K562 (cell line): ENCODE results near the gene CHST13. TPM values are rescaled to one million over a fixed set of nuclear protein-coding genes. Genes with fewer than 3 reads are reported as not detected.

Experiments used
- ATAC-seq: fragments of 200-7000 bp; cut with Tn5 transposase; 3 replicates; pipeline ENCODE4 v1.9.1; 2020; ENCODE audit warnings: moderate library complexity
- BruUV-seq: library from RNA; stranded (reverse); fragments of 400-500 nt; replicated peaks from 2 replicates; lab custom pipeline; 2021; lab: Mats Ljungman, UMichigan
- CTCF ChIA-PET: fragments of 300-600 bp; formaldehyde crosslinking; extraction: SDS; loops from one replicate; lab custom pipeline; 2021; ENCODE audit warnings: low intra/inter-chr PET ratio; lab: Yijun Ruan, JAX
- POLR2A ChIA-PET: fragments of 300-600, 350-650 bp; sonication (Branson Sonifier 250); formaldehyde crosslinking; extraction: SDS; loops from one replicate; lab custom pipeline; 2021; ENCODE audit warnings: antibody characterized with exemption, inconsistent platforms; lab: Yijun Ruan, JAX
- DNase-seq, 4 experiments: peaks; one replicate each; pipeline versions ENCODE4 v3.0.0 to v3.0.0-alpha.2; 2011 to 2018; ENCODE audit warnings: low spot score in 3 of 4, mixed read lengths in 3 of 4; ENCODE audit errors: extremely low read depth in 1 of 4
- FAIRE-seq: peaks from 2 replicates; lab custom pipeline; 2011; peaks lifted over from hg19 to GRCh38; lab: Jason Lieb, UNC
- H2AFZ ChIP-seq: 2 replicates; pipeline ENCODE4 v1.6.0; 2011; ENCODE audit warnings: low read depth, low read length, control low read depth, inconsistent platforms
- H3K27ac ChIP-seq: fragments of 200-600 bp; 3 replicates; pipeline ENCODE4 v1.8.0; 2011; ENCODE audit warnings: low read depth, mild to moderate bottlenecking, control low read depth, inconsistent platforms, low read length, moderate library complexity, mixed read lengths; ENCODE audit errors: extremely low read depth
- H3K27me3 ChIP-seq, 2 experiments: fragments of 300-600 bp in 1 of 2; 2 replicates in 1 of 2; 3 replicates in 1 of 2; pipeline versions ENCODE4 v1.6.0 to v1.8.0; 2011; ENCODE audit warnings: inconsistent platforms in 2 of 2, low read length in 2 of 2, mild to moderate bottlenecking in 1 of 2, mixed read lengths in 1 of 2, moderate library complexity in 1 of 2; ENCODE audit not compliant: control insufficient read depth in 2 of 2, insufficient read depth in 2 of 2
- H3K36me3 ChIP-seq: fragments of 300-600 bp; 3 replicates; pipeline ENCODE4 v1.8.0; 2011; ENCODE audit warnings: mild to moderate bottlenecking, low read length, inconsistent platforms; ENCODE audit not compliant: control insufficient read depth, insufficient read depth
- H3K4me1 ChIP-seq, 2 experiments: fragments of 200-600 bp in 1 of 2; replicated peaks in 1 of 2; 2 replicates in 1 of 2; 3 replicates in 1 of 2; pipeline versions ENCODE4 v1.5.1 to v1.8.0; 2011; ENCODE audit warnings: inconsistent platforms in 2 of 2, low read length in 2 of 2, mild to moderate bottlenecking in 1 of 2, mixed read lengths in 1 of 2, moderate library complexity in 1 of 2; ENCODE audit not compliant: control insufficient read depth in 2 of 2, insufficient read depth in 2 of 2
- H3K4me2 ChIP-seq: 2 replicates; pipeline ENCODE4 v1.6.1; 2011; ENCODE audit warnings: low read length, control low read depth, inconsistent platforms, mixed read lengths; ENCODE audit not compliant: insufficient read depth
- H3K4me3 ChIP-seq: fragments of 200-600 bp; sonication (generic), shearing (Covaris generic); 2 replicates; pipeline ENCODE4 v1.5.1; 2016; ENCODE audit warnings: control low read depth, inconsistent platforms
- H3K79me2 ChIP-seq: fragments of 200-600 bp; 3 replicates; pipeline ENCODE4 v1.8.0; 2011; ENCODE audit warnings: low read length, inconsistent platforms; ENCODE audit not compliant: control insufficient read depth, insufficient read depth
- H3K9ac ChIP-seq, 2 experiments: 2 replicates each; pipeline versions ENCODE4 v1.6.0 to v1.6.1; 2011; ENCODE audit warnings: low read depth in 2 of 2, low read length in 2 of 2, control low read depth in 1 of 2, inconsistent platforms in 1 of 2, mild to moderate bottlenecking in 1 of 2, mixed read lengths in 1 of 2; ENCODE audit not compliant: insufficient read depth in 1 of 2
- H3K9me1 ChIP-seq: one replicate; pipeline ENCODE4 v1.6.0; 2011; ENCODE audit warnings: inconsistent platforms, mild to moderate bottlenecking, low read length, moderate library complexity; ENCODE audit not compliant: control insufficient read depth, insufficient read depth
- H3K9me3 ChIP-seq: replicated peaks from 2 replicates; pipeline ENCODE4 v1.5.1; 2011; ENCODE audit warnings: low read depth, low read length, inconsistent platforms; ENCODE audit not compliant: control insufficient read depth, insufficient read depth
- H4K20me1 ChIP-seq: replicated peaks from 2 replicates; pipeline ENCODE4 v1.6.1; 2011; ENCODE audit warnings: low read length, inconsistent platforms, mixed read lengths; ENCODE audit not compliant: control insufficient read depth, insufficient read depth
- ASH1L ChIP-seq: fragments of 450-650 bp; IDR thresholded peaks from 2 replicates; pipeline ENCODE4 v1.6.1; 2018; ENCODE audit warnings: borderline replicate concordance, mild to moderate bottlenecking, low read depth; ENCODE audit not compliant: partially characterized antibody
- MLLT1 ChIP-seq, 2 experiments: fragments of 450-650 bp; IDR thresholded peaks; 2 replicates each; pipeline ENCODE4 v1.6.1; 2016
- ZFP30 ChIP-seq: fragments of 250-450 bp; sonication (Bioruptor Pico); IDR thresholded peaks from 2 replicates; pipeline ENCODE4 v1.8.0; 2022; ENCODE audit warnings: moderate library complexity, mild to moderate bottlenecking, inconsistent platforms, borderline replicate concordance
- ZNF121 ChIP-seq: sonication (generic); formaldehyde crosslinking; conservative IDR thresholded peaks from 2 replicates; pipeline ENCODE4 v1.8.0; 2022; ENCODE audit warnings: missing genetic modification reagents
- WGBS: fragments of 100-300 bp; shearing (Covaris generic); methylation state at CpG from one replicate; pipeline ENCODE4 v1.1.6; 2016; ENCODE audit warnings: low coverage, mixed read lengths; ENCODE audit not compliant: insufficient coverage; ENCODE audit errors: missing lambda C conversion rate; 5-methylcytosine and 5-hydroxymethylcytosine counted together
- in situ Hi-C: fragments of 300-500 bp; cut with MboI; formaldehyde crosslinking; loops from 4 replicates; pipeline ENCODE4 v1.15.0; 2018; ENCODE audit warnings: inconsistent platforms, mixed read lengths
- intact Hi-C: fragments of 100-400 bp; cut with micrococcal nuclease; formaldehyde crosslinking; loops from 2 replicates; pipeline ENCODE4 v1.14.2; 2022
- polyA plus RNA-seq, 8 experiments: library from polyadenylated mRNA; depleted of rRNA in 4 of 8; stranded (reverse) in 5 of 8; unstranded in 3 of 8; fragments of >200 nt; fragmentation: Nextera tagmentation in 2 of 8; fragmentation: Illumina TruSeq in 1 of 8; extraction: Ambion mirVana in 2 of 8; extraction: Trizol in 1 of 8; gene quantifications; 2 replicates each; pipeline versions ENCODE4 v1.2.1 to v1.2.3, GENCODE V29; 2011 to 2014; ENCODE audit warnings: inconsistent platforms in 1 of 8, missing spikeins in 1 of 8
- total RNA-seq, 7 experiments: library from RNA; depleted of rRNA in 6 of 7; stranded (reverse); fragments of >200 nt in 6 of 7; fragmentation: Illumina TruSeq in 2 of 7; extraction: Trizol in 2 of 7; gene quantifications; 2 replicates each; pipeline versions ENCODE4 v1.2.1 to v1.2.3, GENCODE V29; 2011 to 2021; ENCODE audit warnings: low replicate concordance in 1 of 7
- TF ChIP-seq, protein P1 (sequence below), 3 experiments: IDR thresholded peaks in 2 of 3; conservative IDR thresholded peaks in 1 of 3; 2 replicates each; pipeline ENCODE4 v1.5.1; 2011 to 2012; ENCODE audit warnings: low read length in 3 of 3, mild to moderate bottlenecking in 3 of 3, control low read depth in 2 of 3, improper control_type of control experiment in 1 of 3, inconsistent platforms in 1 of 3, low read depth in 1 of 3, mixed read lengths in 1 of 3, moderate library complexity in 1 of 3; ENCODE audit not compliant: insufficient read depth in 2 of 3

CHST13 gene
- total and polyA plus RNA-seq, 9 of the 15 experiments (the other 6 are each of a cell fraction or from before 2014, with no cell fraction given), result not detected

- POLR2A ChIA-PET, result no interaction called here
- no peaks in the 10 kb centered on the region for H3K9me1 ChIP-seq
- ATAC-seq, result peak; percentile 78
- no peaks in the 10 kb centered on the region; a peak in 1 of 5 replicates for H3K4me1 ChIP-seq
- no peaks in the 10 kb centered on the region for H3K36me3 ChIP-seq
- DNase-seq, result peak; percentile 15 to 29 (median 21)
- TF ChIP-seq ASH1L (no peak), ZFP30 (no peak), MLLT1 (IDR thresholded peaks at IDR 0.05) (no peak), ZNF121 (CRISPR knock-in tag) (no peak)
- TF ChIP-seq, protein P1, sequence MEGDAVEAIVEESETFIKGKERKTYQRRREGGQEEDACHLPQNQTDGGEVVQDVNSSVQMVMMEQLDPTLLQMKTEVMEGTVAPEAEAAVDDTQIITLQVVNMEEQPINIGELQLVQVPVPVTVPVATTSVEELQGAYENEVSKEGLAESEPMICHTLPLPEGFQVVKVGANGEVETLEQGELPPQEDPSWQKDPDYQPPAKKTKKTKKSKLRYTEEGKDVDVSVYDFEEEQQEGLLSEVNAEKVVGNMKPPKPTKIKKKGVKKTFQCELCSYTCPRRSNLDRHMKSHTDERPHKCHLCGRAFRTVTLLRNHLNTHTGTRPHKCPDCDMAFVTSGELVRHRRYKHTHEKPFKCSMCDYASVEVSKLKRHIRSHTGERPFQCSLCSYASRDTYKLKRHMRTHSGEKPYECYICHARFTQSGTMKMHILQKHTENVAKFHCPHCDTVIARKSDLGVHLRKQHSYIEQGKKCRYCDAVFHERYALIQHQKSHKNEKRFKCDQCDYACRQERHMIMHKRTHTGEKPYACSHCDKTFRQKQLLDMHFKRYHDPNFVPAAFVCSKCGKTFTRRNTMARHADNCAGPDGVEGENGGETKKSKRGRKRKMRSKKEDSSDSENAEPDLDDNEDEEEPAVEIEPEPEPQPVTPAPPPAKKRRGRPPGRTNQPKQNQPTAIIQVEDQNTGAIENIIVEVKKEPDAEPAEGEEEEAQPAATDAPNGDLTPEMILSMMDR (IDR thresholded peaks at IDR 0.05 in 2 of 3, conservative IDR thresholded peaks at IDR 0.05 in 1 of 3; ENCODE audit: insufficient read depth in 2 of 3, low read depth in 1 of 3, low read length in 3 of 3), result peak; percentile 17 to 53 (median 35); a peak in 3 of 6 replicates
- TF ChIP-seq, all 486 proteins: peak for 1
- in situ Hi-C loops, result no loop called here
- Histone ChIP-seq H3K79me2 (no peaks in the 10 kb centered on the region), H3K27ac (no peak overlapping the region), H3K9me3 (no peaks in the 10 kb centered on the region), H3K9ac (no peak overlapping the region), H4K20me1 (no peaks in the 10 kb centered on the region; the same call in 1 of the 2 replicates), H3K27me3 (peaks cover 10 to 48% of the 10 kb centered on the region in 2 experiments; a peak in 4 of 5 replicates), H3K4me3 (no peak overlapping the region), H3K4me2 (no peak overlapping the region), H2AFZ (no peak overlapping the region)
- no peak for FAIRE-seq
- intact Hi-C loops, result no loop called here
- CTCF ChIA-PET, result no interaction called here
- WGBS, result 0% methylated on average over 3 of the region's 6 CpGs
- BruUV-seq, result no TSS peak
These were observed 33.3 kb upstream of the CHST13 start for GRCh38 chr3:126490619-126491018.
